Measurements from ENCODE around the gene SEPSECS.

- TF ChIP-seq CTCF (optimal IDR thresholded peaks at IDR 0.05 in 1 of 3, IDR thresholded peaks at IDR 0.05 in 1 of 3, conservative IDR thresholded peaks at IDR 0.05 in 1 of 3; ENCODE audit: extremely low read depth in 1 of 3, insufficient read depth in 2 of 3, low read length in 3 of 3) = no peak
- no peak for TF ChIP-seq EZH2 (IDR thresholded peaks at IDR 0.05; ENCODE audit: low read length)
These were observed 1.4 kb downstream of the SEPSECS start for GRCh38 chr4:25158817-25159216.

Measured in keratinocyte (primary cell).